GM12891 (cell line): ENCODE measurements around the gene GPR153.

Source experiments
- DNase-seq: peaks from one replicate; pipeline ENCODE4 v3.0.0; 2011; ENCODE audit warnings: low spot score; ENCODE audit not compliant: insufficient read length
- FAIRE-seq: peaks from 2 replicates; lab custom pipeline; 2011; peaks lifted over from hg19 to GRCh38; lab: Jason Lieb, UNC
- PAX5 ChIP-seq: IDR thresholded peaks from 2 replicates; pipeline ENCODE4 v1.6.1; 2011; ENCODE audit warnings: low read length, moderate library complexity, mild to moderate bottlenecking; ENCODE audit not compliant: insufficient read depth, severe bottlenecking
- POLR2A ChIP-seq: IDR thresholded peaks from 2 replicates; pipeline ENCODE4 v1.6.1; 2011; ENCODE audit warnings: low read depth, low read length, control low read depth
- POLR2AphosphoS5 ChIP-seq: IDR thresholded peaks from 2 replicates; pipeline ENCODE4 v1.6.1; 2011; ENCODE audit warnings: low read depth, low read length, control low read depth
- POU2F2 ChIP-seq: IDR thresholded peaks from 2 replicates; pipeline ENCODE4 v1.6.1; 2011; ENCODE audit warnings: low read depth, mild to moderate bottlenecking, control low read depth, low read length, moderate library complexity
- SPI1 ChIP-seq: IDR thresholded peaks from 2 replicates; pipeline ENCODE4 v1.6.1; 2011; ENCODE audit warnings: low read depth, low read length, control low read depth
- TAF1 ChIP-seq: IDR thresholded peaks from 2 replicates; pipeline ENCODE4 v1.6.1; 2011; ENCODE audit warnings: low read depth, low read length, control low read depth

The GPR153 gene

GRCh38 chr1:6300342-6301048, 39.6 kb upstream of the GPR153 start:
- no peak for DNase-seq
- TF ChIP-seq POU2F2 = no peak
- TF ChIP-seq POLR2A = no peak
- no peak for TF ChIP-seq SPI1
- TF ChIP-seq PAX5 = no peak
- FAIRE-seq = no peak

GRCh38 chr1:6299557-6300165, 38.8 kb upstream of the GPR153 start:
- FAIRE-seq = no peak
- TF ChIP-seq POLR2A (no peak), POU2F2 (no peak), TAF1 (no peak), POLR2AphosphoS5 (no peak), SPI1 (no peak), PAX5 (no peak)
- DNase-seq = no peak

- DNase-seq (no peak), FAIRE-seq (no peak)
- TF ChIP-seq POU2F2 (no peak), POLR2AphosphoS5 (no peak), PAX5 (no peak), TAF1 (no peak), POLR2A (no peak), SPI1 (no peak)
Measured at GRCh38 chr1:6298940-6299465, 38.1 kb upstream of the GPR153 start.

GRCh38 chr1:6298530-6298929, 37.6 kb upstream of the GPR153 start:
- no peak for FAIRE-seq
- DNase-seq = no peak
- TF ChIP-seq POU2F2 = no peak
- TF ChIP-seq SPI1 = no peak
- TF ChIP-seq POLR2AphosphoS5 = no peak
- TF ChIP-seq PAX5 = no peak
- TF ChIP-seq TAF1 = no peak
- no peak for TF ChIP-seq POLR2A

GRCh38 chr1:6295910-6296309, 35.0 kb upstream of the GPR153 start:
- DNase-seq = no peak
- TF ChIP-seq SPI1 (no peak), POU2F2 (no peak), POLR2AphosphoS5 (no peak), POLR2A (no peak), PAX5 (no peak), TAF1 (no peak)
- no peak for FAIRE-seq

GRCh38 chr1:6294890-6295556, 34.1 kb upstream of the GPR153 start:
- no peak for FAIRE-seq
- no peak for DNase-seq
- TF ChIP-seq PAX5 = no peak
- TF ChIP-seq POLR2AphosphoS5 = no peak
- TF ChIP-seq TAF1 = no peak
- TF ChIP-seq POU2F2 = no peak
- no peak for TF ChIP-seq SPI1
- TF ChIP-seq POLR2A = no peak

GRCh38 chr1:6294080-6294889, 33.4 kb upstream of the GPR153 start:
- no peak for TF ChIP-seq POLR2AphosphoS5
- no peak for TF ChIP-seq POU2F2
- TF ChIP-seq TAF1 = no peak
- no peak for TF ChIP-seq PAX5
- no peak for TF ChIP-seq POLR2A
- no peak for TF ChIP-seq SPI1
- FAIRE-seq = no peak
- DNase-seq = no peak

GRCh38 chr1:6292102-6292501, 31.2 kb upstream of the GPR153 start:
- FAIRE-seq (no peak), DNase-seq (no peak)
- TF ChIP-seq SPI1 (no peak), POLR2AphosphoS5 (no peak), POU2F2 (no peak), POLR2A (no peak), TAF1 (no peak), PAX5 (no peak)

- TF ChIP-seq POU2F2 (no peak), TAF1 (no peak), POLR2AphosphoS5 (no peak), SPI1 (no peak), PAX5 (no peak), POLR2A (no peak)
- FAIRE-seq (no peak), DNase-seq (no peak)
Measured at GRCh38 chr1:6288665-6289064, 27.8 kb upstream of the GPR153 start.
